ENCODE measurements around the gene PHLDA3. TPM values are rescaled to one million over a fixed set of nuclear protein-coding genes. Genes with fewer than 3 reads are reported as not detected.

PHLDA3 gene
- total RNA-seq, 2 experiments from 2014 or later, result 0.45 to 0.71 TPM

- Histone ChIP-seq H3K36me3 (ENCODE audit: insufficient read depth, low read length) (no peaks in the 10 kb centered on the region), H3K4me1 (ENCODE audit: insufficient read depth, low read length) (peaks cover 9% of the 10 kb centered on the region), H3K27ac (ENCODE audit: low read depth in 1 of 2, low read length in 2 of 2) (no peak overlapping the region), H3K27me3 (ENCODE audit: control insufficient read depth in 1 of 2, insufficient read depth in 2 of 2, low read length in 2 of 2) (peaks cover 21 to 24% of the 10 kb centered on the region in 2 experiments), H3K4me3 (ENCODE audit: low read length) (no peak overlapping the region), H3K9me3 (ENCODE audit: control insufficient read depth in 1 of 2, insufficient read depth in 1 of 2, low read length in 2 of 2) (peaks cover 0 to 7% of the 10 kb centered on the region in 2 experiments)
- H3K4me1 Mint-ChIP-seq (ENCODE audit: low read depth), result peaks cover 7% of the 10 kb centered on the region
- no peaks in the 10 kb centered on the region for H3K36me3 Mint-ChIP-seq (ENCODE audit: low read depth)
- DNase-seq, result no peak
- ChIA-PET POLR2A (no interaction called here), CTCF (no interaction called here)
- TF ChIP-seq CTCF (IDR thresholded peaks at IDR 0.05), result no peak
- H3K9me3 Mint-ChIP-seq, result no peaks in the 10 kb centered on the region
- H3K4me3 Mint-ChIP-seq, result no peak overlapping the region
- H3K27ac Mint-ChIP-seq, result no peak overlapping the region
- intact Hi-C loops (cut with DNase I, micrococcal nuclease), result no loop called here
- ATAC-seq (ENCODE audit: poor library complexity), result no peak
- H3K27me3 Mint-ChIP-seq, result peaks cover 29% of the 10 kb centered on the region
These were observed 3.2 kb downstream of the PHLDA3 start for GRCh38 chr1:201465698-201466290.

GRCh38 chr1:201463071-201463552 is 5.9 kb downstream of the PHLDA3 start:
- Mint-ChIP-seq H3K4me3 (no peak overlapping the region), H3K27ac (no peak overlapping the region), H3K36me3 (ENCODE audit: low read depth) (no peaks in the 10 kb centered on the region), H3K9me3 (no peaks in the 10 kb centered on the region), H3K27me3 (peaks cover 14% of the 10 kb centered on the region), H3K4me1 (ENCODE audit: low read depth) (no peaks in the 10 kb centered on the region)
- Histone ChIP-seq H3K27me3 (ENCODE audit: control insufficient read depth in 1 of 2, insufficient read depth in 2 of 2, low read length in 2 of 2) (peaks cover 5 to 6% of the 10 kb centered on the region in 2 experiments), H3K36me3 (ENCODE audit: insufficient read depth, low read length) (no peaks in the 10 kb centered on the region), H3K4me3 (ENCODE audit: low read length) (no peak overlapping the region), H3K4me1 (ENCODE audit: insufficient read depth, low read length) (peaks cover 2% of the 10 kb centered on the region), H3K27ac (ENCODE audit: low read depth in 1 of 2, low read length in 2 of 2) (no peak overlapping the region), H3K9me3 (ENCODE audit: control insufficient read depth in 1 of 2, insufficient read depth in 1 of 2, low read length in 2 of 2) (peaks cover 0 to 4% of the 10 kb centered on the region in 2 experiments)
- ATAC-seq (ENCODE audit: poor library complexity) (no peak), DNase-seq (no peak)
- ChIA-PET POLR2A (no interaction called here), CTCF (no interaction called here)
- intact Hi-C loops (cut with DNase I, micrococcal nuclease), result no loop called here
- TF ChIP-seq CTCF (IDR thresholded peaks at IDR 0.05), result no peak

GRCh38 chr1:201461645-201462441 is 7.1 kb downstream of the PHLDA3 start:
- no peak for TF ChIP-seq CTCF (IDR thresholded peaks at IDR 0.05)
- H3K9me3 Mint-ChIP-seq, result no peaks in the 10 kb centered on the region
- Histone ChIP-seq H3K4me3 (ENCODE audit: low read length) (no peak overlapping the region), H3K27me3 (ENCODE audit: control insufficient read depth in 1 of 2, insufficient read depth in 2 of 2, low read length in 2 of 2) (peaks cover 0 to under 1% of the 10 kb centered on the region in 2 experiments), H3K36me3 (ENCODE audit: insufficient read depth, low read length) (no peaks in the 10 kb centered on the region), H3K4me1 (ENCODE audit: insufficient read depth, low read length) (no peaks in the 10 kb centered on the region), H3K27ac (ENCODE audit: low read depth in 1 of 2, low read length in 2 of 2) (no peak overlapping the region), H3K9me3 (ENCODE audit: control insufficient read depth in 1 of 2, insufficient read depth in 1 of 2, low read length in 2 of 2) (no peaks in the 10 kb centered on the region)
- DNase-seq, result no peak
- H3K27me3 Mint-ChIP-seq, result peaks cover 7% of the 10 kb centered on the region
- ChIA-PET POLR2A (no interaction called here), CTCF (no interaction called here)
- no peak for ATAC-seq (ENCODE audit: poor library complexity)
- no peak overlapping the region for H3K27ac Mint-ChIP-seq
- no peaks in the 10 kb centered on the region for H3K4me1 Mint-ChIP-seq (ENCODE audit: low read depth)
- intact Hi-C loops (cut with DNase I, micrococcal nuclease), result no loop called here
- no peak overlapping the region for H3K4me3 Mint-ChIP-seq
- no peaks in the 10 kb centered on the region for H3K36me3 Mint-ChIP-seq (ENCODE audit: low read depth)
